Stimulated activated CD8-positive, alpha-beta memory T cell treated with anti-CD3 and anti-CD28 coated beads, Interleukin-2, amount 100 ng/mL, for 1 hour (primary cell): ENCODE results near the gene UCK2.

Experiments
- DNase-seq, 2 donors: peaks; one replicate each; pipeline ENCODE4 v3.0.0-alpha.2; 2020; ENCODE audit warnings: low read depth in 2 of 2

Gene UCK2

DNA sequence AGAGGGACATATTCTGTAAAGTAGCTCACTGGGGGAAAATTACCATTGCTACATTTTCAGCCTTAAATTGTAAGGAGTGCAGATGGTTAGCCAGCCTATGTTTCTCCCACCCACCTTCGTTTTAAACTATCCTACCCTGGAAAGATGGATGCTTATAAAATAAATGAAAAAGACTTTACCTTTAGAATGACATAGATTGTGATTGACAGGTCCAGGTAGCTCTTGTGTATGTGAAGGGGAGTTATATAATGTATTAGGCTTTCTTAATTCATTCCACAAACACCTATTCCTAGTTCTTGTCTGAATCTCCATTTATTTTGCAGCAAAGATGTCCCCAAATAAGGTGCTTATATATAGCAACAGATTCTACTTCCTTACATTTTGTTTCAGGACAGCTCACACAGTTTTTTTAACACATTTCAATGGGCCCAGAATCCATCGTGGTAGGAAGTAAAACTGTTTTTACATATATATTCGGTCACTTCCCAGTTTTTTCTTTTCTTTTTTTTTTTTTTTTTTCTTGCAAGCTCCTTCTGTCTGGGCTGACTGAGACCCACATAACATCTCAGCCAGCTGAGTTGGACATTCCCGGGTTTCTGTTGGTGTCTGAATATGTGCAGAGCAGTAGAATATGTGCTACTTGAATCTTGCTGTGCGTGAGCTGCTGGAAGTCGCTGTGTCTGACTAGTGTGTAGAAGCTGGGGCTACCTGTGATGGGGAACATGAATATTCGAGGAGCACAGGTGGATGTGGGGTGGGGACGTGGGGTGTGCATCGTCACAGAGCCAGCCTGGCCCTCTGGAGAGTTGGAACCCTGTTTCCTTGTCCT is 27.8 kb downstream of the UCK2 start:
- no peak for DNase-seq

DNA sequence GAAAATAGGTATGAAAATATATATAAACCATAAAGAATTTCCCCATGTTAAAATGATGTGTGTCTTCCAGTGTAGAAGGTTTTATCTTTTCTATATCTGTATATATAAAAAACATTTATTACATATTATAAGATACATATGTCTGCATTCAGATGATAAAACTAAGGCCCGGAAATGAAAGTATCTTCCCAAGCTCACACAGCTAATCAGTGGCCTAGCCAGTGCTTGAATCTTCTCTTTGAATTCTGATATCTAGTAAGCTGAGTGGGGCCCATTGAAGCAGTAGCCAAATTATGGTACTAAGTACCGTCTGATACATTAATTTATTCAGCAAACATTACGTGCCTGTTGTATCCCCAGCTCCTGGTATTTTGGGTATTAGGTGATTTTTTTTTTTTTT is 28.6 kb downstream of the UCK2 start:
- DNase-seq = no peak

DNA sequence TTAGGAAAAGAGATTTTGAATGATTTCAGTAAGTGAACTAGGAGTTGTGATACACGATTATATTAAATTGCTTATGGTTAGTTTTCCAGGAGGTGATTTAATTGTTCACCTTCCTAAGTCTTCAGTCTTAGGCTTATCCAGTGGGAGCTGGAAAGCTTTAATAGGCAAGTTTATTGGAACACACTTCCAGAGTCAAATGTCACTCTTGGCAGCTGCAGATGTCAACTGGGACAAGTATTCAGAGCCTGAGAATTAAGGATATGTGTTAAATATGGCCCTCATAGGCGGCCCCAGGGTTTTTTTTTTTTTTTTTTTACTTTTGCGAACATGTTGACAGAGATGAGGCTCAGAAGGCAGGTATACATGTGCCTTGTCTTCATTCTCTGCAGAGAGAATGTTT is 29.2 kb downstream of the UCK2 start:
- DNase-seq = no peak

DNA sequence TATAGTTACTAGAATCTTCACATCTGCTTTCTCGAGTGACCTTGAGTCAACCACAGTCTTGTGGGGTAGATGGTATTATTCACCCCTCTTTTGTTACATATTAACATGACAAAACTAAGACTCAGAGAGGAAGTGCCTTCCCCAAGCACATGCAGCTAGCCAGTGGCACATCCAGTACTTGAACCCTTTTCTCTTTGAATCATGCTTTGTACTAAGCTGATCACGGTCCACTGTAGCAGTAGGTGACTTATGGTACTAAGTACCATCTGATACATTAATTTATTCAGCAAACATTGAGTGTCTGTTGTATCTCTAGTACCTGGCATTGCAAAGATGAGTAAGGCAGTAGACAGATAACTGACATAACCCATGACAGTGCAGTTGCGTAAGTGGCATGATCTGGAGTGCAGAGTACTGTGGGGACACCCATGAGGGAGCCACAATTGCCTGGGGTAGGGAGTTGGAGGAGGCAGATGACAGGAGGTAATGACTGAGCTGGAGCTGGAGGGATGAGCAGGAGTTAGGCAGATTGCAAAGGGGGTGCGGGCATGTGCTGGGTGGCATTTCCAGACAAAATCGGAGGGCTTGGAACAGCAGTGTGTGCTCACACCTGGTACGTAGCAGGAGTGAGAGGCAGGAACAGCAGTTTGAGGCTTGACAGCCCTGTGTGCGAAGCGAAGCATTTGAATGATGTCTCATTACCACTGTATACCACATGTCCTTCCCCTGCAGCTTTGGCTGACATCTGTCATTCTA is 29.8 kb downstream of the UCK2 start:
- no peak for DNase-seq

DNA sequence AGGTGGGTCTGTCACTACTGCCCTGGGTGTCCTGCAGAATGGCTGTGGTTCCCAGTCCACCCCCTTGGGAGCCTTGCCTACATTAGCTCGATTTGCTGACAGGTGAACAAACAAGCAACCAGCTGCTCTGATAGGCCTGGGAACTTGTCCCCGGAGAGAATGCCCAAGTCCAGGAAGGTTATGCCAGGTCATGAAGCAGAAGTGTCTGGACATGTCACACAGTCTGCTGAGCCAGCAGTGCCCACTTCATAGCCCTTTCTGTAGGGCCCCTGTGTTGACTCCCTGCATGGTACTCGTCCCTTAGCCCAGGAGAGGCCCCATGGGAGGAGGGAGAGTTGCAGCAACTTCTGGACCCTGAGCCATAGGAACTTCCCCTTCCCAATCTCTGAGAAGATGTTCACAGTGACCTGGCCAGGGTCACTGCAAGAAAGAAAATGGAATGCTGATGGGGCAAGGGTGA is 31.0 kb downstream of the UCK2 start:
- no peak for DNase-seq

DNA sequence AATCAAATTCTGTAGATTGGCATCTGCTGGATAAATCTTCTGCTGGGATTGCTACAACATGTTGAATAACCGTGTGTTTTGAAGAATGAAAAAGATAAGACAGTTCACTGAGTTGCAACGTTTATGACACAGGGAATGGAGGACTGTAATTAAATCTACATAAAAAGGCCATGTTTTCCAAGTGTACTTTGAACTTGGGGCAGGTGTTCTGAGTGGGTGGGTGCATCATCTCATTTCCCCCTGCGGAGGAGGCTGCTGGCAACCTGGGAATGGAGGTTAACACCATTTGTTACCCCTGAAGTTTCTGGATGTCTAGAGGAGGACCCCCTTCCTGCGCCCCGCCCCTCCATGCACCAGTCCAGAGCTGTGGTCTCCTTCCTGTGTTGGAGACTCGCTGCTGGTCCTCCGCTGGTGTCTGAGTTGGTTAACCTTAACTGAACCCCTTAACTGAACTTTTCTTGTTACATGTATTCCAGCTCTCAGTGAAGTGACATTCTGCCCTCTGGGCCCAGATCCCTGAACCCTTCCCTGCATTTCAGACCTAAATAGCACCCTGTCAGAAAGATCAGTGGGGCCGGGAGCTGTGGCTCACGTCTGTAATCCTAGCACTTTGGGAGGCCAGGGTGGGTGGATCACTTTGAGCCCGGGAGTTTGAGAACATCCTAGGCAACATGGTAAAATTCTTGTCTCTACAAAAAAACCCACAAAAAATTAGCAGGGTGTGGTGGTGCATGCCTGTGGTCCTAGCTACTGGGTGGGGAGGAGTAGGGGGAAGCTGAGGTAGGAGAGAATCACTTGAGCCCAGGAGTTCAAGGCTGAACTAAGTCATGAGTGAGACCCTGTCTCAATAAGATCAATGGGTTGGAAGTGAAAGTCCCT is 31.8 kb downstream of the UCK2 start:
- DNase-seq = no peak

DNA sequence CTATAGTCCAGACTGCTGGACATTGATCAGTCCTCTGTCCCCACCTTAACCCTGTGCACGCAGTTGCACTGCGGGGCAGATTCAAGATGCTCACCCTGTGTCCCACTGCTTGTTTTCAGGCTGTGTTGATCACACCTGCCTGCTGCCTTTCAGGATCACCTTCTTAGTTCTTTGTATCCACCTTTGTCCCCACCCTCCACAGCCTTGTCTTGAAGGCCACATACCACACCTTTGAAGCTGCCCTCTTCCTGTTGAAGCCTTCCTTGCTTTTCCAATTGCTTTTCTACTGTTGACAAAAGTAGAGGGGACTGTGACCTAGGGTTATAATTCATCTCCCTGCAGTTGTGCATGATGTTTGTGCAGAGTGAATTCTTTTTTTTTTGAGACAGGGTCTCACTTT is 32.7 kb downstream of the UCK2 start:
- no peak for DNase-seq

DNA sequence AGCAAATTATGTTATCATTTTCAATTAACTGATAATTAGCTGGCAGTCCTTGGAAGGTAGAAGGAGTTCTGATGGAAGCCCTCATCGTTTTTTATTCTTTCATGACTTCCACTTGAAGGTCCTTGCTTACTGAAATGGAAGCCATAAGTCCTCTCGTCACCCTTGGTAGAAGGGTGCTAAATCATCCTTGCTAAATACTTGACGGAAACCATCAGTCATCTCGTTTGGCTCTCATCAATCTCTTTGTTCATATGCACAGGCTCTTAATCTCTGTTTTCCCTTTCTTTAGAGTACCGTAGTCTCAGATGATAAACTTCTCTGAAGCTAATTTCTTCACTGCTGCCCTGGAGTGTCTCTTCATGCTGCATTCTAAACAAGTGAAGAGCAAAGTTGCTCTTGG is 34.5 kb downstream of the UCK2 start:
- no peak for DNase-seq

DNA sequence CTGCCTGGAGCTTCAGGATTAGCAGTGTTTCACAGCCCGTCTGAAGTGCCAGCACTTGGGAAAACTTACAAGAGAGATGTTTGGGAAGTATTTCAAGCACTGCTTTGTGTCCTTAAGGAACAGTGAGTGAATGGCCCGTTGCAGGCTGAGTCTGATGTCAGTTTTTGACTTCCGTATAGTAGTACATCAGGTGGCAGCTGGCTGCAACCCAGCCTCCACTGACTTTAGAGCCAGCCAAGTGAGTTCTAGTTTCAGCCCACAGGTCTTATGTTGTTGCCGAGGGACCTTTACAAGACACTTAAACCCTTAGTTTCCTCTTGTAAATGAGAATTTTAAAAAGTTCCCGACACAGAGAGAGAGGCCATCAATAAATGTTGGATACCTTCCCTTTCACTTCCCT is 35.0 kb downstream of the UCK2 start:
- no peak for DNase-seq

DNA sequence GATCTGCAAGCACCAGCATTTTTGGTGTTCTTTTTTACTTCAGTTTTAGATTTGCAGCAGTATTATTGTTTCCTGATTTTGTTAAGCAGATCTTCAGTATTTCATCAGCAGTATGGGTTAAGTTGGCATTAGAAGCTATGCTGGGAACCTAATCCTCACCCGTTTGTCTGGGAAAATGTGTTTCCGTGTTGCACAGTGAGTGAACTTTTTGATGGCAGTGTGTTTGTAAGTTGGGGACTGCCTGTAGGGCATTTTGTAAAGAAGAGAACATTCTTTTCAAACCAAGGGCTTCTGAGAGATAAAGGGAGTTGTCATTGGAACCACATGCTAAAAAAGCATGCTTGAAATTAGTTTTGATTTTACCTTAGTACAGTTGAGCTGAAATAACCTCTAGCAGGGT is 35.9 kb downstream of the UCK2 start:
- no peak for DNase-seq

DNA sequence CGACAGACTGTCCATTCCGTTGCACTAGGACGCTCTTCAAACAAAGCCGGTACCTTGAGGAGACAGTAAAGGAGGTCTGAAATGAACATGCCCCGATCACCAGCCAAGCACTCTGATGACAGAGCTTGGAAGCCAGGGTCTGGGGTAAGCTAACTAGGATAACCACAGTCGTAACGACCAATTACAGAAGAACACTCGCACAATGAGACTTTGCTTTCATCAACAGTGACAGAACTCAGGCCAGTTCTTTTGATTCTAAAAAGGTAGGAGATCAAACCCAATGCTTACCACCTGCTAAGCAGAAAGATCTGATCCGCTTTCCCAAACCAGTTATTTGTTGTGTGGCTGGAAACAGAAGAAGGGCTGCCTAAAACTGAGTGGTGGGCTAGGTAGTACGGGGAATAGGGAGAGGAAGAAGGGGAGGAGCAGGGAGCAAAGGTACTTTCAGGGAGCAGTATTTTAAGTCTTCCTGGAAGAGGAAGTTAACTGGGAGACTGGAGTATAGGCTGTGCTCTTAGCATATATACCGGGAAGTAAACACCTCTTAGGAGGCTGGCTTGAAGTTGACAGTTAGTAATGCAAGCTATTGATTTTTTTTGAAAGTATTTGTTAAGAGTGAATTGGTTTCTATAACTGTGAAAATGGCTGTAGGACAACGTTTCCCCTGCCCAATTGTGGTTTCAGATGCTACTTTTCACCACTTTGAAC is 38.4 kb downstream of the UCK2 start:
- DNase-seq = no peak

DNA sequence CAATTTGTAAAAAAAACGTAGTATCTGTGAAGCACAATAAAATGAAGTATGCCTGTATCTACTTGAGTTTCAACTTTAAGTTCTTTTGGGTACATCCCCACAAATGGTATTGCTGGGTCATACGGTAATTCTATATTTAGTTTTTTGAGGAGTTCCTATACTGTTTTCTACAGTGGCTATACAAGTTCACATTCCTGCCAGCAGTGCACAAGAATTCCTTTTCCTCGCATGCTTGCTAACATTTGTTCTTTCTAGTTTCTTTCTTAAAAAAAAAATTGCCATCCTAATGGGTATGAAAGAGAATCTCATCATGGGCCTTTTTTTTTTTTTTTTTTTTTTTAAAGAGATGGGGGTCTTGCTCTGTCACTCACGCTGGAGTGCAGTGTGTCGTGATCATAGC is 41.9 kb downstream of the UCK2 start:
- no peak for DNase-seq

DNA sequence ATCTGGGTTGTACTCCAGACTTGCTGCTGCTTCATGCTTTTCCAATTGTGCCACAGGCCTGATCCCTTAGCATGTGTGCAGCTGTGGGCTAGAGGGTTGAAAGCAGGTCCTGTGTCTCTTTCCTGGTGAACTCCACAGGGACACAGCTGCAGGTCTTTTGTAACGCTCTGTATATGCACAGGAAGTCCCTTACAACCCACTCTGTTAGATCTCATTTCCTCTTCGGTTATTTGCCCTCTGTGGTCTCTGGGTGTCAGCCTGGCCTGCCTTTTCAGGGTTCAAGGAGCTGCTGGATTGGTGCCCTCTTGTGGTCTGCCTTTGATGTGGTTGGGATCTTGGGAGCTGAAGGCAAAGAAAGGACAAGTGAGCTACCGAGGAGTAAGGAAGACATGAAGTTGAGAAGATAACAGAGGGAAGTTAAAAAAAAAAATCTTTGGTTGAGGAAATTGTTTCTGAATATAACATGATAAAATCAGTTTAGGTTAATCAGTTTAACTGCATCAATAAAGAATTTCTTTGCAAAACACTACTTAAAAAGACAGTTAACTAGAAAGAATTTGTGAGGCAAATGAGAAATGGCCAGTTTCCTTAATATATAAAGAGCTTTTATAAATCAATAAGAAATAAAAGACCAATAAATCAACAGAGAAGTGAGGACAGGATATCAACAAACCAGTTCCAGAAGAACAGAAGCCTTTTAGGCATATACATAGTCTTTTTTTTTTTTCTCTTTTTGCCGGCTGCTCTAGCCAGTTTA is 44.1 kb downstream of the UCK2 start:
- no peak for DNase-seq

DNA sequence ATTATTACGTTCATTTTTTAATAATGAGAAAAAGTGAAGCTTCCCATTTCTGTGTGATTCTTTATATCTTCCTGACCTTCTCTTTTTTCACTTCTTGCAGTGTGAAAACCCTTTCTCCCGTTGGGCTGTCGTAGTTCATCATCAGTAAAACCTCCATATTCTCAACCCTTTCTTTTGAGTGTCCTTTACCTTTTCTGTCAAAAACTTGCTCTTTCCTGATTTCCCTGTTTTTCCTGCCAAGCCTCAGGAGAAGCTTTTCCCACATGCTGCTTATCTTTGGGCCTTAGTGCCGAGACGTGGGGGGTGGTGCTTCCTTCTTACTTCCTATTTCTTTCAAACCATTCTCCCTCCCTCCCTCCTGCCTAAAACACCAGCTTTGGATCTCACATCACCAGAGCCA is 46.1 kb downstream of the UCK2 start:
- no peak for DNase-seq

DNA sequence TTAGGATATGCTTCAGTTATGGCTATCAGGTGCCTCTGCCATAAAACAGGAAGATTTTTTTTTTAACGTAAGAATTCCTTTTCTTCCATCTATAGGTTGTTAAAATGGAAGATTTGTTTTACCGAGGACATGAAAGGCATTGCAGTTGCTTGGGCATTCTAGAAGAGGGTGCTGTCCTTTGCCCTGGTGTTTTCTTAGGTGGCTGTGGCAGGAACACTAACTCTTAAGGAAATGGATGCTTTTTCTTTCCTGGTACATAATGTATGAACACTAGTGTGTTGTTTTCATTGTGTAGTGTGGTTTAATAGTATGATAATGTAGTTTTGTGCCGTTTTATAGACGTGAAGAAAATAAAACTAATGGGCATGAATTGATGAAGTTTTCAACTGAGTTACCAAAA is 47.2 kb downstream of the UCK2 start:
- DNase-seq = no peak

DNA sequence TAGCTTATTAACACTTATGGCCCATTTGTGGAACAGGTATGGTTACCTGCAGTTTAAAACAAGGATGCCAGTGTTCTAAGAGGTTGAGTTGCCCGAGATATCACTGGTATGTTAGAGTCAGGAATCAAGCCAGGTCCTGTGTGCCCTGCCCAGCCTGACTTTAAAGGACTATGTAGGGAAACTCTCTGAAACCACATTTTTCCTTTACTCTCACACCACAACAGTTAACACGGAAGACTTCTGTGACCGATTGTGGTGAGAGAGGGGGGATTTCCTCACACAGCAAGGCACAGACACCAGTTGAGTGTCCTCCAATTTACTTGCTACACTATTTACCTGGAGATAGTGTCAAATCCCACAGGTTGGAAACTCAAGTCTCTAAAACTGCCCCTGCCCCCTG is 47.8 kb downstream of the UCK2 start:
- DNase-seq = no peak

DNA sequence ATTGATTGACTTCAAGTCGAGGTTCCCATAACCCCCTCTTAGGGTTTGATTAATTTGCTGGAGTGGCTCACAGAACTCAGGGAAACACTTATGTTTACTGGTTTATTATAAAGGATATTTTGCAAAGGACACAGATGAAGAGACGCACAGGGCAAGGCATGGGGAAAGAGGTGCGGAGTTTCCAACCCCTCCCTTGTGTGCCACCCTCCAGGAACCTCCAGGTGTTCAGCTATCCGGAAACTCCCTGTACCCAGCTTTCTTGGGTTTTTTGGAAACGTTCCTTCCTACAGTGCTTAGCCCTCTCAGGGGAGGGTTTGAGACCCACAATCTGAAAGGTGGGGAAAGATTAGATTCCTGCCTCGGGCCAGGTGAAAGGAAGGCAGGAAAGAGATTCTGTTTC is 48.2 kb downstream of the UCK2 start:
- no peak for DNase-seq

DNA sequence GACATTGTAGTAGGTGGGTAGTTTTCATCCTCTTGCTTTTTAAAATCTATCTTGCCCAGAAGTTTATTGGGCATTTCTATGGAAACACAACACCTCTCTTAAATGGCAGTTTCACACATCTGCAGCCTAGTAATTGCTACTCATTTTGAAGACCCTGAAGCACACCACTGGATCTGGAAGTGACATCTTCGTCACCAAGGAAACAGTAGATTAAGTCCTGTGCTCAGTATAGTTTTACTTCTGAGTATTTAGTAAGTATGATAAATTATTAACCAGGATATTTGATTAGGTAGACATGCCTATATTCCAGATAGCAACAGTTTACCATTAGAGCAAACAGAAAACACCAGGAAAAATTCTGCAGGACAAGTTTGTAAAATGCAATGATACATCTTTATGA is 48.7 kb downstream of the UCK2 start:
- no peak for DNase-seq

DNA sequence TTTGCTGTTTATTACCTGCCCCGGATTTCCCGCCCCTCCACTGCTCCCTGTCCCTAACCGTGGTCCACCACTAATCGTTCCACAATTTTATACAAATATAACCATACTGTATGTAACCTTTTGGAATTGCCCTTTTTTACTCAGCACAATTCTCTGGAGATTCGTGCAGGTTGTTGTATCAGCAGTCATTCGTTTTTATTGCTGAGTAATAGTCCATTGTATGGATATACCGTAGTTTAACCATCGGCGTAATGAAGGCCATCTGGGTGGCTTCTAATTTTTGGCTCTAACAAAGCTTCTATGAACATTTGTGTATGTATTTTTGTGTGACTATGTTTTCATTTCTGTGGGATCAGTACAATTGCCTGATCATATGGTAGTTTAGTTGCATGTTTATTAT is 50.0 kb downstream of the UCK2 start:
- DNase-seq = no peak

DNA sequence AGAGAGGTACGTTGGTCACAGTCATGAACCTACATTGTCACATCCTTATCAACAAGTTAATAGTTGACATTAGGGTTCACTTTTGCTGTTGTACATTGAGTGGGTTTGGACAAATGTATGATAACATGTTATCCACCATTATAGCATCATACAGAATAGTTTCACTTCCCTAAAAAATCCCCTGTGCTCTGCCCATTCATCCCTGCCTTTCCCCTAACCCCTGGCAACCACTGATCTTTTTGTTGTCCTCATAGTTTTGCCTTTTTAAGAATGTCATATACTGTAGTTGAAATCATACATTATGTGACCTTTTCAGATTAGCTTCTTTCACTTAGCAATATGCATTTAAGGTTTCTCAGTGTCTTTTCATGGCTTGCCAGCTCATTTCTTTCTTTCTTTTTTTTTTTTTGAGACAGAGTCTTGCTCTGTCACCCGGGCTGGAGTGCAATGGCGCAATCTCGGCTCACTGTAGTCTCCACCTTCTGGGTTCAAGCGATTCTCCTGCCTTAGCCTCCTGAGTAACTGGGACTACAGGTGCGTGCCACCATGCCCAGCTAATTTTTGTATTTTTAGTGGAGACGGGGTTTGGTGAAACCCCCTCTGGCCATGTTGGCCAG is 50.6 kb downstream of the UCK2 start:
- DNase-seq = no peak

DNA sequence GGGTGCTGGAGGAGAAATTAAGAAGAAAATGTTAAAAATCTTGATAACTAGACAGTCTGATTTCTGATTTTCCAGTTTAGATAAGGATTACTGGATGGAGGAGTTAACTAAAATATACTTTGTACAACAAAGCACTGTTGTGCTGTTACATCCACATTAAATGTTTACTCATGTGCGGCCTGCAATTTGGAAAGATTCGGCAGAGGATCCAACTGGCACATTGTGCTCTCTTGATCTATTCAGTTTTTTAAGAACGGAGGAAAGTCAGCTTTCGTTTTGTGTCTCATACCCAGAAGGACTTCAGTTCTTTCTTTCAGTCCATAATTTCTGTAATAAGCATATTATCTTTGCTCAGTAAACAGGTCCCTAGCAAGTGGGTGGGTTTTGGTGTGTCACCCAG is 52.5 kb downstream of the UCK2 start:
- DNase-seq = no peak
